IMR-90 (cell line): ENCODE results near the gene PHLPP2. TPM values are rescaled to one million over a fixed set of nuclear protein-coding genes. Genes with fewer than 3 reads are reported as not detected.
A peak's percentile ranks its signal among the peaks of the same experiment; 100 is the strongest.
"Not testable (repeated sequence)": the region's sequence is repeated elsewhere in the genome, so short reads cannot be mapped to it uniquely, and the experiment has no call there.

Source experiments
- ATAC-seq: fragments of 200-7000 bp; cut with Tn5 transposase; 2 replicates; pipeline ENCODE4 v1.9.1; 2020; ENCODE audit warnings: low read depth, mild to moderate bottlenecking, moderate library complexity
- BruUV-seq: library from RNA; stranded (reverse); fragments of 400-500 nt; replicated peaks from 2 replicates; lab custom pipeline; 2021; lab: Mats Ljungman, UMichigan
- CTCF ChIA-PET: fragments of 300-600 bp; formaldehyde crosslinking; extraction: SDS; loops from one replicate; lab custom pipeline; 2021; ENCODE audit warnings: antibody characterized with exemption; lab: Yijun Ruan, JAX
- POLR2A ChIA-PET: fragments of 300-600 bp; sonication (Branson Sonifier 250); formaldehyde crosslinking; loops from one replicate; lab custom pipeline; 2022; ENCODE audit warnings: antibody characterized with exemption; ENCODE audit not compliant: unreplicated experiment; lab: Charles Lee
- DNase-seq: peaks from one replicate; pipeline ENCODE4 v3.0.0; 2013
- H2AFZ ChIP-seq: replicated peaks from 2 replicates; pipeline ENCODE3; 2013; ENCODE audit warnings: low read length, mild to moderate bottlenecking; ENCODE audit not compliant: poor library complexity
- H2AK5ac ChIP-seq: 2 replicates; pipeline ENCODE4 v1.6.1; 2013; ENCODE audit warnings: low read depth, low read length, inconsistent platforms
- H2AK9ac ChIP-seq: replicated peaks from 2 replicates; pipeline ENCODE3; 2013; ENCODE audit warnings: mild to moderate bottlenecking, low read depth, low read length, moderate library complexity; ENCODE audit not compliant: poor library complexity
- H2BK120ac ChIP-seq: 2 replicates; pipeline ENCODE4 v1.6.1; 2013; ENCODE audit warnings: low read depth, low read length, inconsistent platforms
- H2BK15ac ChIP-seq: 3 replicates; pipeline ENCODE4 v1.6.1; 2013; ENCODE audit warnings: low read depth, low read length, inconsistent platforms
- H2BK20ac ChIP-seq: 2 replicates; pipeline ENCODE4 v1.6.1; 2013; ENCODE audit warnings: low read depth, mild to moderate bottlenecking, inconsistent platforms, low read length, moderate library complexity
- H2BK5ac ChIP-seq: 2 replicates; pipeline ENCODE4 v1.6.1; 2013; ENCODE audit warnings: mild to moderate bottlenecking, low read depth, low read length, inconsistent platforms; ENCODE audit not compliant: poor library complexity, severe bottlenecking
- H3K14ac ChIP-seq: replicated peaks from 2 replicates; pipeline ENCODE4 v1.6.1; 2013; ENCODE audit warnings: low read depth, low read length, inconsistent platforms
- H3K18ac ChIP-seq: 2 replicates; pipeline ENCODE4 v1.6.1; 2013; ENCODE audit warnings: low read depth, low read length, control low read depth
- H3K23ac ChIP-seq: 2 replicates; pipeline ENCODE4 v1.6.1; 2013; ENCODE audit warnings: low read depth, low read length, inconsistent platforms
- H3K27ac ChIP-seq: 2 replicates; pipeline ENCODE4 v1.5.1; 2013; ENCODE audit warnings: mild to moderate bottlenecking, control low read depth, low read length; ENCODE audit not compliant: insufficient read depth
- H3K27me3 ChIP-seq: 2 replicates; pipeline ENCODE4 v1.6.1; 2013; ENCODE audit warnings: low read length; ENCODE audit not compliant: control insufficient read depth, insufficient read depth
- H3K36me3 ChIP-seq: 2 replicates; pipeline ENCODE4 v1.6.1; 2013; ENCODE audit warnings: low read length, mixed read lengths; ENCODE audit not compliant: control insufficient read depth, insufficient read depth
- H3K4ac ChIP-seq: 2 replicates; pipeline ENCODE4 v1.6.1; 2013; ENCODE audit warnings: low read depth, low read length, inconsistent platforms
- H3K4me1 ChIP-seq: 2 replicates; pipeline ENCODE4 v1.6.1; 2013; ENCODE audit warnings: low read length, mixed read lengths; ENCODE audit not compliant: control insufficient read depth, insufficient read depth
- H3K4me2 ChIP-seq: 2 replicates; pipeline ENCODE4 v1.6.1; 2013; ENCODE audit warnings: low read depth, mild to moderate bottlenecking, control low read depth, low read length, moderate library complexity
- H3K4me3 ChIP-seq: 2 replicates; pipeline ENCODE4 v1.5.1; 2013; ENCODE audit warnings: low read depth, mild to moderate bottlenecking, control low read depth, low read length, moderate library complexity; ENCODE audit not compliant: insufficient read depth
- H3K56ac ChIP-seq: 2 replicates; pipeline ENCODE4 v1.6.1; 2013; ENCODE audit warnings: low read length, inconsistent platforms; ENCODE audit not compliant: insufficient read depth; ENCODE audit errors: extremely low read depth
- H3K79me1 ChIP-seq, 2 experiments: 2 replicates each; pipeline ENCODE4 v1.6.1; 2013; ENCODE audit warnings: low read length in 2 of 2, inconsistent platforms in 1 of 2, low read depth in 1 of 2
- H3K9ac ChIP-seq: 2 replicates; pipeline ENCODE4 v1.6.1; 2013; ENCODE audit warnings: low read depth, low read length, control low read depth
- H3K9me1 ChIP-seq: 2 replicates; pipeline ENCODE4 v1.6.1; 2013; ENCODE audit warnings: low read length, inconsistent platforms; ENCODE audit not compliant: insufficient read depth
- H3K9me3 ChIP-seq: 2 replicates; pipeline ENCODE4 v1.6.1; 2013; ENCODE audit warnings: low read length; ENCODE audit not compliant: control insufficient read depth, insufficient read depth
- H4K20me1 ChIP-seq: 2 replicates; pipeline ENCODE4 v1.6.1; 2013; ENCODE audit warnings: low read length, inconsistent platforms; ENCODE audit not compliant: insufficient read depth
- H4K5ac ChIP-seq: 2 replicates; pipeline ENCODE4 v1.6.1; 2013; ENCODE audit warnings: mild to moderate bottlenecking, low read depth, low read length, control low read depth
- H4K8ac ChIP-seq, 2 experiments: 2 replicates each; pipeline ENCODE4 v1.6.1; 2013; ENCODE audit warnings: low read depth in 2 of 2, low read length in 2 of 2, control low read depth in 1 of 2, inconsistent platforms in 1 of 2
- H4K91ac ChIP-seq: 2 replicates; pipeline ENCODE4 v1.6.1; 2013; ENCODE audit warnings: low read depth, low read length, inconsistent platforms; ENCODE audit not compliant: insufficient read depth
- whole genome bisulfite sequencing, 2 experiments: methylation state at CpG; one replicate each; pipeline versions ENCODE4 v1.1.5 to v1.1.7; 2013; ENCODE audit warnings: missing lambda C conversion rate in 2 of 2; ENCODE audit not compliant: insufficient read length in 1 of 2; ENCODE audit errors: extremely low coverage in 2 of 2; 5-methylcytosine and 5-hydroxymethylcytosine counted together
- dilution Hi-C: fragments of 300-500 bp; cut with HindIII; formaldehyde crosslinking; loops from one replicate; pipeline ENCODE4 v1.14.3; 2018; ENCODE audit warnings: low sequenced_read_pairs; ENCODE audit not compliant: unreplicated experiment
- in situ Hi-C: fragments of 300-500 bp; cut with MboI; formaldehyde crosslinking; loops from 3 replicates; pipeline ENCODE4 v1.14.3; 2019; ENCODE audit warnings: low sequenced_read_pairs, inconsistent platforms, mixed read lengths
- intact Hi-C: fragments of 100-400 bp; cut with micrococcal nuclease; formaldehyde crosslinking; loops from 2 replicates; pipeline ENCODE4 v1.10.0; 2022
- microRNA-seq, 2 experiments: library from miRNA; stranded (forward) in 1 of 2; unstranded in 1 of 2; fragments of 10-50 nt in 1 of 2; fragments of <30 nt in 1 of 2; gene quantifications in 1 of 2; microRNA quantifications in 1 of 2; one replicate each; pipeline versions ENCODE3 to v1.1.0; 2013 to 2020; ENCODE audit not compliant: insufficient read depth in 1 of 2, insufficient read length in 1 of 2, unreplicated experiment in 1 of 2
- polyA plus RNA-seq, 3 experiments: library from polyadenylated mRNA; depleted of rRNA; stranded (reverse); fragments of >200 nt; gene quantifications; 2 replicates each; pipeline ENCODE4 v1.2.3, GENCODE V29; 2012; ENCODE audit warnings: low replicate concordance in 1 of 3
- small RNA-seq, 5 experiments: library from RNA; depleted of rRNA; stranded (forward); fragments of <200 nt; gene quantifications; one replicate each; pipeline ENCODE3, GENCODE V24; 2012
- total RNA-seq: library from RNA; depleted of rRNA; stranded (reverse); fragments of >200 nt; gene quantifications from 2 replicates; pipeline ENCODE4 v1.2.3, GENCODE V29; 2012; rRNA removed

PHLPP2 gene
- total and polyA plus RNA-seq, 2 of the 4 experiments (the other 2 are of a cell fraction): 6.8 to 10.2 TPM

DNA sequence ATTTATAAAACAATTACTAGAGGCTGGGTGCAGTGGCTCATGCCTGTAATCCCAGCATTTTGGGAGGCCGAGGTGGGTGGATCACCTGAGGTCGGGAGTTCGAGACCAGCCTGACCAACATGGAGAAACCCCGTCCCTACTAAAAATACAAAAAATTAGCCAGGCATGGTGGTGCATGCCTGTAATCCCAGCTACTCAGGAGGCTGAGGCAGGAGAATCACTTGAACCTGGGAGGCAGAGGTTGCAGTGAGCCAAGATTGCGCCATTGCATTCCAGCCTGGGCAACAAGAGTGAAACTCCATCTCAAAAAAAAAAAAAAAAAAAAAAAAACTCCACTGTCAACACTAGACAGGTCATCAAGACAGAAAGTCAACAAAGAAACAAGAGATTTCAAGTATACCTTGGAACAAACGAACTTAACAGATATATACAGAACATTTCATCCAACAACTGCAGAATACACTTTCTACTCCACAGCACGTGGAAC is 129.1 kb downstream of the PHLPP2 start:
- H4K91ac ChIP-seq, H2BK5ac ChIP-seq, H3K4me2 ChIP-seq, H3K23ac ChIP-seq, dilution Hi-C loops, H3K4me3 ChIP-seq, intact Hi-C loops, H3K9ac ChIP-seq, H3K4me1 ChIP-seq, H2BK15ac ChIP-seq, H3K27me3 ChIP-seq, H3K4ac ChIP-seq, BruUV-seq, DNase-seq, H2AK9ac ChIP-seq, H3K79me1 ChIP-seq, H4K8ac ChIP-seq, CTCF ChIA-PET, ATAC-seq, H3K56ac ChIP-seq, H3K9me3 ChIP-seq, POLR2A ChIA-PET, H4K20me1 ChIP-seq, H3K18ac ChIP-seq, H3K14ac ChIP-seq, in situ Hi-C loops, H2BK20ac ChIP-seq, H3K9me1 ChIP-seq, H4K5ac ChIP-seq, H3K27ac ChIP-seq, H2AFZ ChIP-seq, H2BK120ac ChIP-seq, H2AK5ac ChIP-seq, H3K36me3 ChIP-seq: not testable (repeated sequence)
- no CpG with 5 or more reads among the region's 7 CpGs for WGBS, 2 experiments

Small RNAs within 50 kb of the gene (microRNA-seq; reads per million reads assigned to microRNA genes)
- gene RNU6-208P (ENCODE audit: insufficient read depth, insufficient read length): not detected
- gene SNORA70D (ENCODE audit: insufficient read depth, insufficient read length): not detected
- 137 reads per million, percentile 83 among the genes with 10 or more reads in this experiment for gene SNORD71 (ENCODE audit: insufficient read depth, insufficient read length)

Small RNAs within 50 kb of the gene (small RNA-seq; reads per million reads assigned to genes)
- gene RNU6-208P (0 to 1.2 (median 0) reads per million in 5 experiments), gene SNORA70D (0 to 0.07 (median 0) reads per million in 5 experiments), gene SNORD71 (61.2 to 2,590 (median 115) reads per million in 5 experiments)

Other genes starting within 250 kb of the PHLPP2 start
- gene ZNF19, start 235.4 kb downstream of the PHLPP2 start, total RNA-seq: 2.8 and 2.9 TPM in 2 replicates
- 0.46 and 0.89 TPM in 2 replicates for gene ZNF19, start 235.4 kb downstream of the PHLPP2 start, polyA plus RNA-seq (2012; rRNA removed)
- under 0.01 TPM in 1 of 2 replicates, not detected in the other for gene CHST4, start 198.3 kb downstream of the PHLPP2 start, total RNA-seq
- 0.04 TPM in 1 of 2 replicates, not detected in the other for gene CHST4, start 198.3 kb downstream of the PHLPP2 start, polyA plus RNA-seq (2012; rRNA removed)
- not detected in 2 replicates for gene TAT, start 147.6 kb downstream of the PHLPP2 start, total RNA-seq
- not detected in 2 replicates for gene TAT, start 147.6 kb downstream of the PHLPP2 start, polyA plus RNA-seq (2012; rRNA removed)
- gene MARVELD3, start 98.5 kb downstream of the PHLPP2 start, total RNA-seq: not detected in 2 replicates
- not detected in 2 replicates for gene MARVELD3, start 98.5 kb downstream of the PHLPP2 start, polyA plus RNA-seq (2012; rRNA removed)
- 86.1 and 86.7 TPM in 2 replicates for gene AP1G1, start 84.1 kb upstream of the PHLPP2 start, total RNA-seq
- 45.7 and 48.3 TPM in 2 replicates for gene AP1G1, start 84.1 kb upstream of the PHLPP2 start, polyA plus RNA-seq (2012; rRNA removed)
- 5.2 and 5.8 TPM in 2 replicates for gene ATXN1L, start 121.3 kb upstream of the PHLPP2 start, total RNA-seq
- gene ATXN1L, start 121.3 kb upstream of the PHLPP2 start, polyA plus RNA-seq (2012; rRNA removed): 8.0 and 9.2 TPM in 2 replicates
- gene ZNF821, start 159.5 kb upstream of the PHLPP2 start, total RNA-seq: 4.4 and 5.9 TPM in 2 replicates
- 5.8 and 6.0 TPM in 2 replicates for gene ZNF821, start 159.5 kb upstream of the PHLPP2 start, polyA plus RNA-seq (2012; rRNA removed)
- 175 and 186 TPM in 2 replicates for gene IST1, start 170.8 kb upstream of the PHLPP2 start, total RNA-seq
- 122 and 134 TPM in 2 replicates for gene IST1, start 170.8 kb upstream of the PHLPP2 start, polyA plus RNA-seq (2012; rRNA removed)